GM15510 (cell line): Measurements from ENCODE around the gene WAS.

Experiments used
- POLR2A ChIP-seq: IDR thresholded peaks from 3 replicates; pipeline ENCODE4 v1.6.1; 2011; ENCODE audit warnings: borderline replicate concordance; ENCODE audit not compliant: insufficient read length; ENCODE audit errors: extremely low read depth

WAS gene

GRCh38 chrX:48683411-48683982 lies at the start of gene WAS:
Gene WAS (plus strand): TSS chrX:48683799. CDS start chrX:48683854, 55 bp downstream.
- TF ChIP-seq POLR2A, result peak; percentile 58

- TF ChIP-seq POLR2A, result no peak
Measured at GRCh38 chrX:48636301-48636700, 47.3 kb upstream of the WAS start.

- TF ChIP-seq POLR2A, result no peak
Measured at GRCh38 chrX:48636776-48637175, 46.8 kb upstream of the WAS start.

- TF ChIP-seq POLR2A, result no peak
Measured at GRCh38 chrX:48645669-48646068, 37.9 kb upstream of the WAS start.

GRCh38 chrX:48648336-48648751 lies 35.3 kb upstream of the WAS start:
- no peak for TF ChIP-seq POLR2A

GRCh38 chrX:48649102-48649501 lies 34.5 kb upstream of the WAS start:
- TF ChIP-seq POLR2A, result no peak

- no peak for TF ChIP-seq POLR2A
Measured at GRCh38 chrX:48663241-48663640, 20.4 kb upstream of the WAS start.

- no peak for TF ChIP-seq POLR2A
Measured at GRCh38 chrX:48664156-48664555, 19.4 kb upstream of the WAS start.

GRCh38 chrX:48665991-48666390 lies 17.6 kb upstream of the WAS start:
- TF ChIP-seq POLR2A, result no peak

GRCh38 chrX:48666649-48667048 lies 16.9 kb upstream of the WAS start:
- TF ChIP-seq POLR2A, result no peak

- no peak for TF ChIP-seq POLR2A
Measured at GRCh38 chrX:48667509-48667908, 16.1 kb upstream of the WAS start.

- peak; percentile 69 for TF ChIP-seq POLR2A
Measured at GRCh38 chrX:48676106-48676892, 7.3 kb upstream of the WAS start.

GRCh38 chrX:48676893-48677270 lies 6.7 kb upstream of the WAS start:
- no peak for TF ChIP-seq POLR2A

- TF ChIP-seq POLR2A, result no peak
Measured at GRCh38 chrX:48677516-48677915, 6.1 kb upstream of the WAS start.

- no peak for TF ChIP-seq POLR2A
Measured at GRCh38 chrX:48681539-48682183, 1.9 kb upstream of the WAS start.

- TF ChIP-seq POLR2A, result no peak
Measured at GRCh38 chrX:48684134-48684533, 535 bp downstream of the WAS start.
